Measurements from ENCODE around the gene DMRTB1. TPM values are rescaled to one million over a fixed set of nuclear protein-coding genes. Genes with fewer than 3 reads are reported as not detected.

Gene DMRTB1
- total and polyA plus RNA-seq, 4 donors: not detected

DNA sequence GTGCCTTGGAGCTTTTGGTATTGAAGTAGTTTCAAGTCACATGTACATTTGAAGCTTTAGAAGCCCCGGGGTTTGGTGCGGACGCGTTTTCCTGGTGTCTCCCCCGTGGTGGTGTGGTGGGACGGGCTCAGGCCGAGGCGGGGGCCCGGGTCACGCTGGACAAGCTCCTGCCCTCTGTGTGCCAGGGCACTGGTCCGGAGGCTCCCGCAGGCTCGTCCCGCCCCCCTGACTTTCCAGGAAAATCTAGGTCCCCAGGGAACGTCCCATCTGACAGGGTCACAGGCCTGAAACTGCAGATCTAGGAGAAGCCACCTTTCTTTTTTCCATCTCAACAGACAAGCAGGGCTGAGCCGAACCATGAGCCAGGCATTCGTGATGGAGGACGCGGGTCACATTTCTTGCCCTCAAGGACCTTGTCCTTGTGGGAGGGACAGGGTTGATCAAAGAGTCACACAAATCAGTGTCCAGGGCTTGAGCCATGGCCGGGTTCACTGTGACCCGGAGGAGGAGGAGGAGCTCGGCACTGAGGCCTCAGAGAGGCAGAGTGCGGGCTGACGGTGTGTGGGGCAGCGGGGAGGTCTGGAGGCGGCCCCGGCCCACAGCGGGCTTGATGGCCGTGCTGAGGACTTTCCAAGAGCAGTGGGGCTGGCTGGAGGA, 1.6 kb downstream of the DMRTB1 start:
- H3K27ac ChIP-seq (ENCODE audit: low read depth in 1 of 2, low read length in 1 of 2): no peak overlapping the region
- ATAC-seq (ENCODE audit: insufficient read depth, low FRiP score): no peak
- WGBS, 2 donors: 84 to 93% methylated on average over 29 of the region's 29 CpGs
- no peak for DNase-seq
- H3K9me3 ChIP-seq (ENCODE audit: control insufficient read depth in 4 of 4, insufficient read depth in 3 of 4, low read length in 3 of 4): no peaks in the 10 kb centered on the region
- no peak overlapping the region for H3K9ac ChIP-seq (ENCODE audit: insufficient read depth in 1 of 2, low read length in 2 of 2)
- H3K27me3 ChIP-seq (ENCODE audit: control insufficient read depth in 3 of 3, insufficient read depth in 3 of 3, low read length in 2 of 3): no peaks in the 10 kb centered on the region
- peaks cover 0 to 4% (median 0%) of the 10 kb centered on the region in 5 donors for H3K4me1 ChIP-seq (ENCODE audit: control insufficient read depth in 5 of 5, insufficient read depth in 5 of 5, low read length in 5 of 5)
- no peaks in the 10 kb centered on the region for H3K36me3 ChIP-seq (ENCODE audit: control insufficient read depth in 4 of 4, insufficient read depth in 4 of 4, low read length in 4 of 4)
- H3K4me3 ChIP-seq: no peak overlapping the region
- TF ChIP-seq, protein P1, sequence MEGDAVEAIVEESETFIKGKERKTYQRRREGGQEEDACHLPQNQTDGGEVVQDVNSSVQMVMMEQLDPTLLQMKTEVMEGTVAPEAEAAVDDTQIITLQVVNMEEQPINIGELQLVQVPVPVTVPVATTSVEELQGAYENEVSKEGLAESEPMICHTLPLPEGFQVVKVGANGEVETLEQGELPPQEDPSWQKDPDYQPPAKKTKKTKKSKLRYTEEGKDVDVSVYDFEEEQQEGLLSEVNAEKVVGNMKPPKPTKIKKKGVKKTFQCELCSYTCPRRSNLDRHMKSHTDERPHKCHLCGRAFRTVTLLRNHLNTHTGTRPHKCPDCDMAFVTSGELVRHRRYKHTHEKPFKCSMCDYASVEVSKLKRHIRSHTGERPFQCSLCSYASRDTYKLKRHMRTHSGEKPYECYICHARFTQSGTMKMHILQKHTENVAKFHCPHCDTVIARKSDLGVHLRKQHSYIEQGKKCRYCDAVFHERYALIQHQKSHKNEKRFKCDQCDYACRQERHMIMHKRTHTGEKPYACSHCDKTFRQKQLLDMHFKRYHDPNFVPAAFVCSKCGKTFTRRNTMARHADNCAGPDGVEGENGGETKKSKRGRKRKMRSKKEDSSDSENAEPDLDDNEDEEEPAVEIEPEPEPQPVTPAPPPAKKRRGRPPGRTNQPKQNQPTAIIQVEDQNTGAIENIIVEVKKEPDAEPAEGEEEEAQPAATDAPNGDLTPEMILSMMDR (IDR thresholded peaks at IDR 0.05; ENCODE audit: control extremely low read depth, extremely low read depth): no peak

DNA sequence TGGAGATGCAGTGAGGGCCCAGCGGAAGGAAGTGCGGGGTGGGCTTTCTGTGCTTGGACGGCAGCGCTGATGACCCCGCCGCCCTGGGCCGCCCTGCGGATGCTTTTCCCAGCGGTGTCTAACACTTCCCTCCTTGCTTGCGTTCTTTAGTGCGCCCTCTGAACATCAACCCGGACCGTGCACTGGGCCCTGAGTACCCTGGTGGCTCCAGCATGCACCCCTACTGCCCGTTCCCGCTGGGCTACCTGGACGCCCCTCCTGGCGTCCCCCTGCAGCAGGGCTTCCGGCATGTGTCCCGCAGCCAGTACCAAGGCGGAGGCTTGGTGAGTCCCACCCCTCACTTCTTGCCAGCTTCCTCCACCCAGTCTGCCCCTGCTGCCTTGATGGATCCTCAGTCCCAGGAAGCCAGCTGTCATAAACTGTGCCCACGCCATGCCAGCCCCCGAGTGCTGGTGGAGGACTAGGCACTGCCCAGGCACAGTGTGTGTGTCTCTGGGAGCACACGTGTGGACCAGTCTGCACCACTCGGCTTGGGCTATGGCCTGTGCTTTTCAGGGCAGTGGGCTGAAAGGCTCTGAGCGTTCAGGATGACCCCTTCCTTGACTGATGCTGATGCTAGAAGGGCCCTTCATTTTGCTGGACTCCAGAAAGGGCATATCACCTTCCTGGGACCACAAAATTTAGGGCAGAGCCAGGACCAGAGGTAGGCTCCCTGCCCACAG, 2.3 kb downstream of the DMRTB1 start:
- no peak for ATAC-seq (ENCODE audit: insufficient read depth, low FRiP score)
- Histone ChIP-seq H3K4me3 (no peak overlapping the region), H3K27me3 (ENCODE audit: control insufficient read depth in 3 of 3, insufficient read depth in 3 of 3, low read length in 2 of 3) (no peaks in the 10 kb centered on the region), H3K27ac (ENCODE audit: low read depth in 1 of 2, low read length in 1 of 2) (no peak overlapping the region), H3K4me1 (ENCODE audit: control insufficient read depth in 5 of 5, insufficient read depth in 5 of 5, low read length in 5 of 5) (peaks cover 0 to 4% (median 0%) of the 10 kb centered on the region in 5 donors), H3K36me3 (ENCODE audit: control insufficient read depth in 4 of 4, insufficient read depth in 4 of 4, low read length in 4 of 4) (no peaks in the 10 kb centered on the region), H3K9me3 (ENCODE audit: control insufficient read depth in 4 of 4, insufficient read depth in 3 of 4, low read length in 3 of 4) (no peaks in the 10 kb centered on the region), H3K9ac (ENCODE audit: insufficient read depth in 1 of 2, low read length in 2 of 2) (no peak overlapping the region)
- TF ChIP-seq, protein P1 (IDR thresholded peaks at IDR 0.05; ENCODE audit: control extremely low read depth, extremely low read depth): no peak
- no peak for DNase-seq
- WGBS, 2 donors: 87 to 95% methylated on average over 25 of the region's 25 CpGs

DNA sequence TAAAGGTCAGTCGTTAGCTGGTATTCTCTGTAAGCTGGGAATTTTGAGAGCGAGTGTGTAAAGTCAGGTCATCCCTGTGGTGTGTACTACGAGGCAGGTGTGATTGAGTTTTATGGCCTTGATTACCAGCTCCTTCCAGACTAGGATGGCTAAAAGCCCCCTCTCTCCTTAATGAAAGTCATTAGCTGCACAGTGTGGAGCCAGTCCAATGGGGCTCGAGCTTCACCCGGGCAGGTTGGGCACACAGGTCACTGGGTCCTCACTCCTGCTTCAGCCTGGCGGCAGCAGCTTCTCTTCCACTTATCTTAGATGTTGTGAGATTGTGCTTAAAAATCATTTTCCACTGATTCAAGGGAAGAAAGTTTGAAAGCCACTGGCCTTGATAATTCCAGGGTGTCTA, 3.0 kb downstream of the DMRTB1 start:
- no peaks in the 10 kb centered on the region for H3K9me3 ChIP-seq (ENCODE audit: control insufficient read depth in 4 of 4, insufficient read depth in 3 of 4, low read length in 3 of 4)
- peaks cover 0 to 4% (median 0%) of the 10 kb centered on the region in 5 donors for H3K4me1 ChIP-seq (ENCODE audit: control insufficient read depth in 5 of 5, insufficient read depth in 5 of 5, low read length in 5 of 5)
- TF ChIP-seq, protein P1 (IDR thresholded peaks at IDR 0.05; ENCODE audit: control extremely low read depth, extremely low read depth): no peak
- H3K27me3 ChIP-seq (ENCODE audit: control insufficient read depth in 3 of 3, insufficient read depth in 3 of 3, low read length in 2 of 3): no peaks in the 10 kb centered on the region
- no peak overlapping the region for H3K4me3 ChIP-seq
- H3K9ac ChIP-seq (ENCODE audit: insufficient read depth in 1 of 2, low read length in 2 of 2): no peak overlapping the region
- 88 to 92% methylated on average over 6 of the region's 6 CpGs for WGBS, 2 donors
- no peak overlapping the region for H3K27ac ChIP-seq (ENCODE audit: low read depth in 1 of 2, low read length in 1 of 2)
- ATAC-seq (ENCODE audit: insufficient read depth, low FRiP score) (no peak), DNase-seq (no peak)
- no peaks in the 10 kb centered on the region for H3K36me3 ChIP-seq (ENCODE audit: control insufficient read depth in 4 of 4, insufficient read depth in 4 of 4, low read length in 4 of 4)
